ENCODE results near the gene RFXAP.
"Not testable (repeated sequence)": the region's sequence is repeated elsewhere in the genome, so short reads cannot be mapped to it uniquely, and the experiment has no call there.

The RFXAP gene

DNA sequence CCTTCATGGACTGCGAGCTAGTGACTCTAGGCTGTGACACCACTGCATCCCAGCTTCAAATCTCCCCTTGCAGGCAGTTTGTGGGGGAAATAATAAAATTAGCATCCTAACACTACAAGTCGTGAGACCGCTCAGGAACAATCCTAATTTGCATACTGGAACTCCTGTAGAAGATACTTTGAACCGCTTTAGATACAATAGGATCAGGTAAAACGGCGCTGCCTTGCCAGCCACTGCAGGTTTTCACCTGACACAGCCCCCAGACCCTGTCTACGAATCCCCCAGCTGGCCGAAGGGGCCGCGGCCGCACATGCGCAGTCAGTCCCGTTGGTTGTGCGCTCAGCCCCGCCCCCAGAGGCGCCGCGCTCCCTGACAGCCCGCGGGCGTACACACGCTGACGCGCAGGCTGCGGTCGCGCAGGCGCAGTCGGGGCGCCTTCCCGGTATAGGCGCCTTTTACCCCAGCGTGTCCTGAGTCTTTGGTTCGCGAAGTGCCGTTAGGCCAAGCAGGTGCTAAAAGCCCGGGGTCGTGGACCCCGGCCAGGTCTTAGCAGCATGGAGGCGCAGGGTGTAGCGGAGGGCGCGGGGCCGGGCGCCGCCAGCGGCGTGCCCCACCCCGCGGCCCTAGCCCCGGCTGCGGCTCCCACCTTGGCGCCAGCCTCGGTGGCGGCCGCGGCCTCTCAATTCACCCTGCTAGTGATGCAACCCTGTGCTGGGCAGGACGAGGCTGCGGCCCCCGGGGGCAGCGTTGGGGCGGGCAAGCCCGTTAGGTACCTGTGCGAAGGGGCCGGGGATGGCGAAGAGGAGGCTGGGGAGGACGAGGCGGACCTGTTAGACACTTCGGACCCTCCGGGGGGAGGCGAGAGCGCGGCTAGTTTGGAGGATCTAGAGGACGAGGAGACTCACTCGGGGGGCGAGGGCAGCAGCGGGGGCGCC is at the start of gene RFXAP:
TSS of gene RFXAP (plus strand) at position 419 of the 935 bp plus-strand sequence. CDS start at position 555, 136 bp downstream.
- peak; percentile 80 to 84 for DNase-seq (ENCODE audit: low read depth in 2 of 2)

DNA sequence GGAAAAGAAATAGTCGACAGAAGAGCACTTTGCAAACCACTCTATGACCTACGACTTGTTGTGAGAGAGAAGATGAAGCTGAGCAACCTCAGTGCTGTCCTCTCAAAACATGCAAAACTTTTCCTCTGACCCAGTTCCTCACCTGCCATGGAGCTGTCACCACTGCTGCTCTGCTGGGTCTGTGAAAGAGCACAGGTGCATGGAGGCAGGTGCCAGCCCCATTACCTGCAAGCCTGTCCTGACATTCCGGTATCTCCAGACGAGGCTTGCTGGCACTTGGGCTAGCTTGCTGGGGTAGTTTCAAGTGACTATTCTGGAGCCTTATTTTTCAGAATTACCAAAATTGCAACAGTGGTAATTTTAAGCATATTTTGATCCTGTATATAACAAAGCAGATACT is 49.5 kb upstream of the RFXAP start:
- DNase-seq (ENCODE audit: low read depth in 2 of 2): no peak

- no peak for DNase-seq (ENCODE audit: low read depth in 2 of 2)
Measured at GRCh38 chr13:36770741-36771140, 48.3 kb upstream of the RFXAP start.

DNA sequence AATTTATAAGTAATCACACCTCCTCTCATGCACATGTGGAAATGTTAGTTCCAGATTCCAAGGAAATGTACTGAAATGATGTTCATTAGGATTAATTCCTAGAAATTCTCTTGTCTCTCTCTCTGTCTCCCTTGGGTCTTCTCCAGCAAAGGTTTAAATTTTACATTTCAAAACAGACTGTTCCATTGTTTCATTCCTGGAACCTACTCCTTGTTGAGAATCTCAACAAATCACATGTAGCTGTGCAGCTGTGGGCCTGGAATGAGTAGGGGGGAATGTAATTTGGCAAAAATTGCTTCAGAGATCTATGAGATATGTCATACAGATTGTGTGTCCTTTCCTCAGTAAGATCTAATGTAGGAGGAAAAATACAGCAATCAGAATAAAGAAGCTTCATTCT is 46.2 kb upstream of the RFXAP start:
- DNase-seq (ENCODE audit: low read depth in 2 of 2): no peak

GRCh38 chr13:36774931-36775330 is 44.1 kb upstream of the RFXAP start:
- DNase-seq (ENCODE audit: low read depth in 2 of 2): no peak

DNA sequence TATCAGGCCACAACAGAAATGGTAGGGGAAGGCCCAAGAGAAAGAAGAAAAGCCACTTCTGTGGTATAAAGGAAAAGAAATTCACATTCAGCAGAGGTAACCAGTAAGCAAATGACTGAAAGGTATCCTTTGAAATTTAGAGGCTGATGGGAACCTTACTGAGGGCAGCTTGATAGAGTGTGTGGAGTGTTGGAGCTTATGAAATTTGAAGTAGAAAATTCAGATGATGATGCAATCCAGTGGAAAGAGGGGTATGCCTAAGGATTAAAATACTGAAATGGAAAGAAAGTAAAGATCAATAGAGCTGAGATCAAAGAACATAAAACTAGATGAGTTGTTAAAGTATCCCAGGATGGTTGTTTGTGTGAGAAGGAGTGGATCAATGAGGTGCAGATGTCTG is 42.8 kb upstream of the RFXAP start:
- DNase-seq (ENCODE audit: low read depth in 2 of 2): no peak

DNA sequence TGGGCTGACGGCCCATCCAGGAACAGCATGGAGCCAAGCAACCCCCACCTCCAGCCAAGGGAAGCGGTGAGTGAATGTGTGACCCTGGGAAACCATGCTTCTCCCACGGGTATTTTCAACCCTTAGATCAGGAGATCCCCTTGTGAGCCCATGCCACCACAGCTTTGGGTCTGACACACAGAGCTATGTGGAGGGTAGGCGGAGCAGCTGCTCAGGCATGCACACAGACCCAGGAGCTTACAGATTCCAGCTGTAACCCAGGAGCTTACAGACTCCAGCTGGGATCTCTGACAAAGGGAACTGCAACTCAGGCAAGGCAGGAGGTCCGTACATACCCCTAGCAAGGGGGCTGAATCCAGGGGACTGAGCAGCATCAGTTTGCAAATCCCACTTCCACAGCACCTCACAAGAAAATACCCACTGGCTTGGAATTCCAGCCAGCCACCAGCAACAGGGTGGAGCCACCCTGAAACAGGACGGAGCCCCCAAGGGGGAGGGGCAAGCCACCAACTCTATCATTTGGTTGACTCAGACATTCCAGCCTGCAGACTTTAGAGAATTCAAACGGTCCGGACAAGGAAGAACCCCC is 40.8 kb upstream of the RFXAP start:
- no peak for DNase-seq (ENCODE audit: low read depth in 2 of 2)

DNA sequence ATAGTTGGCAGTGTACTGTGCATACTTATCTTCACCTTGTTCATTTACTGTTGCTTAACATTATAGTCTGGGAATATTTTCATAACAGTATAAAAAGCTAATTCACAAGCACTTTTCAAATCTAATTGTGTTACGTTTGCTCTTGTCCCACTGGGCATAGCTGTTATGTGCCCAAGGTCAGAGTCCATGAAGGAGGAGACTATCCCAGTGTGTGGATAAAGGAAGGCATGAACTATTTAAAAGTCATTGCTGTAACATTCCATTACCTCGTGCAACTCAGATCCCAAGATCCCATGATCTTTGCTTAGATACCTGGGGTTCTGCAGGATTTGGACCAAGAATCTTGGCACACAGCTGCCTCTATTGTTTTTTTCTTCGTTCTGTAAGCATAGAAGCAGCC is 35.1 kb upstream of the RFXAP start:
- DNase-seq (ENCODE audit: low read depth in 2 of 2): no peak

DNA sequence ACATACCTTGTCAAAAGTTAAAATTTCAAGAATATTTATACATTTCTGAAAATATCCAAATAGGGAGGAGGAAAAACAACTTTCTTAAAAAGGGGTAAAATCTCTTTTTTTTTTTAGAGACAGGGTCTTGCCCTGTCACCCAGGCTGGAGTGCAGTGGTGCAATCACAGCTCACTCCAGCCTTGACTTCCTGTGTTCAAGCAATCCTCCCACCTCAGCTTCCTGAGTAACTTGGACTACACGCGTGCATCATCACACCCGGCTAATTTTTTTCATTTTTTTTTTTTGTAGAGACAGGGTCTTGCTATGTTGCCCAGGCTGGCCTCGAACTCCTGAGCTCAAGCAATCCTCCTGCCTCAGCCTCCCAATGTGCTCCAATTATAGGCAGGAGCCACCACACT is 32.8 kb upstream of the RFXAP start:
- not testable (repeated sequence) for DNase-seq (ENCODE audit: low read depth in 2 of 2)

DNA sequence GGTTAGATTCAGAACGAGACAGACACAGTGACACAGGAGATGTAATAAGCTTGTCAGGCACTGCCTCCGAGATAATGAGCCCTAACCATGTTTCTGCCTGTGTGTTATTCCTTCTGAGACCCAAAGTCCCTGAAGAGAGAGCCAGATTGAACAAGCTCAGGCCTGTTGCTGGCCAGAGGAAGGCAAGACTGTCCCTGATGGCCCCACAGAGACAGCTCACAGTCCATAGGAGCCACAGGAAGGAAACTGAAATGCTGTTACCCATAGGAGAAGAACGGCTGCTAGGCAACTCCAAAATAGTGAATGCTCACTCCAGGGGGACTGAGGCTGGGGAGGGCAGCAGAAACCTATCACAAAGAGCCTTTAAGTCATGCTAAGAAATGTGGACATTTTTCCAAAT is 31.8 kb upstream of the RFXAP start:
- no peak for DNase-seq (ENCODE audit: low read depth in 2 of 2)

GRCh38 chr13:36788276-36788675 is 30.7 kb upstream of the RFXAP start:
- no peak for DNase-seq (ENCODE audit: low read depth in 2 of 2)

DNA sequence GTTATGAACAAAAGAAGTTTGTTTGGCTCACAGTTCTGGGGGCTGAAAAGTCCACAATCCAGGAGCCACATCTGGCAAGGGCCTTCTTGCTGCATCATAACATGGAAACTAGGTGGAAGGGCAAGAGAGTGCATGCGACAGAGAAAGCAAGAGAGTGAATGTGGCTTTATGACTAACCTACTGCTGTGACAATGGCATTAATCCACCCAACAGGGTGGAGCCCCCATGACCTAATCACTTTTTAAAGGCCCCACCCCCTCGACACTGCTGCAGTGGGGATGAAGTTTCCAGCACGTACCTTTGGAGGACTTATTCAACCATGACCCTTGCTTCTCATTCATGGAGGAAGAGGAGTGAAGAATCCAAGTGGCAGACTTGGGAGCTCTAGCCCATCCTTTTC is 30.0 kb upstream of the RFXAP start:
- no peak for DNase-seq (ENCODE audit: low read depth in 2 of 2)

DNA sequence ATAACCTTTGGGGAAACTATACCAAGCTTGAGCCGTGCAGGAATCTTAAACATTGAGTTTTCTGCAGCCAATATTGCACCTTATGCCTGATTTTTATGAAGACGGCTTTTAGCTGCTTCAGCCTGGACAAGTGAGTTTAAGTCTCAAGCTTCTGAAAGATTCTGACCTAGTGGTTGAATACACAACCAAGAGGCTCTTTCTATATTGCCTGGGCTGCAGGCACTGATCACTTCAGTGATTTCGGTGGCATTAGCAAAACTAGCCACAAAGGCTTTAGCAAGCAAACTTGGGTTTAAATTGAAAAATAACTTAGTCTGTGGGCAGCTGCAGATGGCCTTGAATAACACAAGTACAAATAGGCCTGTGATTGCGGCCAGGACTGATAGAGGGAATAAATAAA is 29.3 kb upstream of the RFXAP start:
- DNase-seq (ENCODE audit: low read depth in 2 of 2): no peak

DNA sequence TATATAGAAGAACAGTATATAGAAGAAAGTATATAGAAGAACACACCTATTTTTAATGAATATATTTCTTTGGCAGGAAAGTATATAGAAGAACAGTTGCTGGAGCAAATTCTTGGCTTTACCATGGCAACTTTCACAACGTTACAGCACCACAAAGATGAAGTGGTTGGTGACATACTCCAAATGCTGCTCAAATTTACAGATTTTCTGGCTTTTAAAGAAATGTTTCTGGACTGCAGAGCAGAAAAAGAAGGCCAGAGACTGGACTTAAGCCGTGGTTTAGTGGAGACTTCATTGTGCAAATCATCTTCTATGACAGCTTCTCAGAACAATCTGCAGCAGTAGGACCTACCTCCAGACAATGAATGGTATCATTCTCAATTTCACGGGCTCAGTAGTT is 24.3 kb upstream of the RFXAP start:
- DNase-seq (ENCODE audit: low read depth in 2 of 2): no peak

GRCh38 chr13:36795463-36795862 is 23.6 kb upstream of the RFXAP start:
- DNase-seq (ENCODE audit: low read depth in 2 of 2): no peak

DNA sequence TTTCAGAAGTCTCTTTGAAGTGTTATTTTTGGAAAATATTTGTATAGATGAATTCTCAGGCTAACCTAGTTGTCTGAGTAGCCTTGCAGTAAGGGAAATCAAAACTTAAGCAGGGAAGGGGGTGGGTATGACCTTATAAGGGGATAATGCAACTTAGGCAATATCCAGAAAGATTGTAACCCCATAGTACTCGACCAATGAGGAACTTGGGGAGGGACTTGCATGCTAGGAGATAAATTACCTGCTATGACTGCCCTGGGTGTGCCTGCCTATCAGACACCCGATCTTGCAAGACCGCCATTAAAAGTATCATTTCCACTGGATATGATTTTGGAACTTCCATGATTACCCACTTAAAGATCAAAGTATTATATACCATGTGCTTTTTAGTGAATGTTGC is 23.0 kb upstream of the RFXAP start:
- no peak for DNase-seq (ENCODE audit: low read depth in 2 of 2)

DNA sequence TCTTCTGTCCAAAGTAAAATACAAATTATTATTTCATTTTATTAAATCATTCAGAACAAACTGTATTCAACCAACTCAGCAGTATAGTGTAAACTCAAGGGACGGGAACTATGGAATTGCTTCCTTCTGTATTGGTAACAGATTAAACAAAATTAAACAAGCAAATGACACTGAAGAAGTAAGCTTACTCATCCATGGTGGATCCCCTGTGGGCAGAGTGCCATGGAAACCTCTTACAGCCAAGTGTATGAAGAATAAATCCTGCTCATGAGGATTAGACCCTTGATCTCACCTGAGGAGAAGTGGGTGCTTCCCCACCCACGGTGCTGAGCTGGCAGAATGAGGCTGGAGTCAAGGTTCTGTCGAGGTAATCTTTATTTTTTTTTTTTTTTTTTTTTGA is 18.0 kb upstream of the RFXAP start:
- DNase-seq (ENCODE audit: low read depth in 2 of 2): no peak

DNA sequence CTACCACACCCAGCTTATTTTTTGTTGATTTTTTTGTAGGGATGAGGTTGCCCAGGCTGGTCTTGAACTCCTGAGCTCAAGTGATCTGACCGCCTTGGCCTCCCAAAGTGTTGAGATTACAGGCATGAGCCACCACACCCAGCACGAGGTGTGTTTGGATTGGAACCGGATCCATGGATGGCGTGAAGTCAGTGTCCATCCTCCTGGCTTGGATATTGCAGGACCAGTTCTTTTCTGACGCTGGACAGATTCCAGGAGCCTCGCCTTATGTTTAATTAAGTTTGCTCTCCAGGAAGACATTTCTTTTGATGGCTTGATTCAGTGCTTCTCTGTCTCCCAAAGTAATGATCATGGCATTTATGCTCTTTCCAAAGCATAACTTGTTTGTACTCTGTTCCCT is 14.4 kb upstream of the RFXAP start:
- no peak for DNase-seq (ENCODE audit: low read depth in 2 of 2)

- DNase-seq (ENCODE audit: low read depth in 2 of 2): no peak
Measured at GRCh38 chr13:36806102-36806501, 12.9 kb upstream of the RFXAP start.

DNA sequence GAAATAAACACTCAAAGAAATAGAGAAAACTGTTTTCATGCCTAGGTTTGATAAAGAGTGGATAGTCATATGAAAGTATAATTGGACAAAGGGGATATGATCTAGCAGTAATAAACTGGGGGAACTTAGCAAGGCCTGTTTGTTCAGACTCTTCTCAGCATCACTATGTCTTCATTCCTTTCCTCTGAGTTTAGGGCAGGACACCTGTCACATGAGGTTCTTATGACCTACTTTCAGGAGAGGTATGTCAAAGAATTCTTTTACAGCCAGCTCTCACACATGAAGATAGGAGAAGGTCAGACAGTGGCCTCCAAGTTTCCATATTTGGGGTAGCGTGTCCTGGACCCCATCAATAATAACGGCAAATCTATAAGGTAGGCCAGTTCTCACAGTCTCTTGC is 11.4 kb upstream of the RFXAP start:
- no peak for DNase-seq (ENCODE audit: low read depth in 2 of 2)

DNA sequence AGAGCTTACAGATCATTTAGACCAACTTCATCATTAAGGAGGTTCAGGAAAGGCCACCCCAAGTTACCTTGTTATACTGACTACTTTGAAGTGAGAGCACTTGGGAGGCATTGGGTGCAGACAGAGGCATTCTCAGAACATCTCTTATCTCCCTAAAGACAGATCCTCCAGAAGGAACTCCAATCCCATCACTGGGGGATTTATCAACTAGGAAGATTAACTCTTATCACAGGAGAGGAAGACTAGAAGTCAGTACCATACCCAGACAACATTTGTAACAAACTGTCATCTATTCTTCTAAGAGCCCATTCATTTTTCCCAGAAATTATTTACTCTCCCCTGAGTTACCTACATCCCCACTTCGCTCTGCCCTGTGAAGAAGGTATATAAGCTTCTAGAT is 5.8 kb upstream of the RFXAP start:
- no peak for DNase-seq (ENCODE audit: low read depth in 2 of 2)

GRCh38 chr13:36814465-36814864 is 4.6 kb upstream of the RFXAP start:
- no peak for DNase-seq (ENCODE audit: low read depth in 2 of 2)

DNA sequence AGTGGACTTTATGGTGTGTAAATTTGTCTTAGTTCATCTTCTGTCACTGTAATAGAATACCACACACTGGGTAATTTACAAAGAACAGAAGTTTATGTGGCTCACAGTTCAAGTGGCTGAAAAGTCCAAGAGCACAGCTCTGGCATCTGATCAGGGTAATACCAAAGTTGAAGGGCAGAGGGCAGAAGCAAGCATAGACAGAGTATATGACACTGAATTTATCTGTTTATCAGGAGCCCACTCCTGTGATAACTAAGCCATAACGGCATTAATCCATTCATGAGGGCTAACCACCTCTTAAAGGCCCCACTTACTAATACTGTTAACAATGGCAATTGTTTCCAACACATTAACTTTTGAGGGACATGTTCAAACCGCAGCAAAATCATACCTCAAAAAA is 4.0 kb upstream of the RFXAP start:
- no peak for DNase-seq (ENCODE audit: low read depth in 2 of 2)

All from stimulated activated CD4-positive, alpha-beta T cell treated with anti-CD3 and anti-CD28 coated beads, Interleukin-1b, Interleukin-23, amount 100 ng/mL, for 1 hour (primary cell).